HCT116 (cell line): Measurements from ENCODE around the gene PRRX1. TPM values are rescaled to one million over a fixed set of nuclear protein-coding genes. Genes with fewer than 3 reads are reported as not detected.

Experiments
- ATAC-seq: fragments of 200-7000 bp; cut with Tn5 transposase; 2 replicates; pipeline ENCODE4 v1.9.1; 2020; ENCODE audit warnings: mild to moderate bottlenecking, moderate library complexity
- BruUV-seq: library from RNA; stranded (reverse); fragments of 400-500 nt; replicated peaks from 2 replicates; lab custom pipeline; 2021; lab: Mats Ljungman, UMichigan
- CTCF ChIA-PET: fragments of 300-600 bp; sonication (Branson Sonifier 250); formaldehyde crosslinking; loops from one replicate; lab custom pipeline; 2021; ENCODE audit warnings: antibody characterized with exemption; lab: Charles Lee
- POLR2A ChIA-PET: fragments of 300-600, 350-600 bp; sonication (Branson Sonifier 250); formaldehyde crosslinking; loops from one replicate; lab custom pipeline; 2021; ENCODE audit warnings: antibody characterized with exemption; lab: Charles Lee
- RAD21 ChIA-PET, 2 experiments: fragments of 300-600 bp; sonication (Branson Sonifier 250); formaldehyde crosslinking; loops; one replicate each; lab custom pipeline; 2023; ENCODE audit warnings: low total read pairs in 2 of 2; ENCODE audit not compliant: uncharacterized antibody in 2 of 2, unreplicated experiment in 2 of 2, low non-redundant PET in 1 of 2; lab: Charles Lee
- DNase-seq: peaks from one replicate; pipeline ENCODE4 v3.0.0-alpha.2; 2010; ENCODE audit warnings: low read depth, low spot score
- H2AFZ ChIP-seq: fragments of 200-600 bp; shearing (Covaris generic), sonication (generic); 2 replicates; pipeline ENCODE4 v1.6.1; 2017; ENCODE audit warnings: low read depth, mixed run types, mixed read lengths, antibody characterized with exemption, low read length; ENCODE audit not compliant: poor library complexity, severe bottlenecking
- H3K27ac ChIP-seq: 2 replicates; pipeline ENCODE4 v1.5.1; 2012; ENCODE audit warnings: low read depth, low read length
- H3K27me3 ChIP-seq: fragments of 200-600 bp; sonication (generic); 2 replicates; pipeline ENCODE4 v1.6.1; 2016; ENCODE audit warnings: mixed run types, low read length, mixed read lengths; ENCODE audit not compliant: insufficient read depth
- H3K36me3 ChIP-seq, 2 experiments: fragments of 200-500 bp in 1 of 2; fragments of 200-600 bp in 1 of 2; sonication (Bioruptor generic) in 1 of 2; sonication (generic) in 1 of 2; 2 replicates each; pipeline versions ENCODE4 v1.5.1 to v1.6.1; 2014 to 2016; ENCODE audit warnings: low read length in 2 of 2, inconsistent platforms in 1 of 2, mixed read lengths in 1 of 2, mixed run types in 1 of 2; ENCODE audit not compliant: insufficient read depth in 2 of 2, control insufficient read depth in 1 of 2
- H3K4me1 ChIP-seq, 2 experiments: fragments of 200-600 bp in 1 of 2; sonication (generic) in 1 of 2; 2 replicates each; pipeline versions ENCODE4 v1.5.1 to v1.6.1; 2012 to 2017; ENCODE audit warnings: low read length in 2 of 2, inconsistent platforms in 1 of 2, mild to moderate bottlenecking in 1 of 2, mixed read lengths in 1 of 2, mixed run types in 1 of 2, moderate library complexity in 1 of 2; ENCODE audit not compliant: insufficient read depth in 2 of 2, control insufficient read depth in 1 of 2
- H3K4me2 ChIP-seq: fragments of 200-600 bp; sonication (generic); 2 replicates; pipeline ENCODE4 v1.6.1; 2017; ENCODE audit warnings: mixed run types, low read length, mixed read lengths
- H3K4me3 ChIP-seq, 2 experiments: fragments of 200-600 bp in 1 of 2; sonication (generic) in 1 of 2; replicated peaks in 1 of 2; 2 replicates each; pipeline ENCODE4 v1.5.1; 2011 to 2016; ENCODE audit warnings: low read length in 2 of 2, control low read depth in 1 of 2, low read depth in 1 of 2, mild to moderate bottlenecking in 1 of 2, mixed read lengths in 1 of 2, mixed run types in 1 of 2
- H3K79me2 ChIP-seq: fragments of 200-600 bp; sonication (generic); 2 replicates; pipeline ENCODE4 v1.6.1; 2017; ENCODE audit warnings: mild to moderate bottlenecking, mixed run types, low read length, moderate library complexity, mixed read lengths; ENCODE audit not compliant: insufficient read depth
- H3K9ac ChIP-seq: fragments of 200-600 bp; sonication (generic); 2 replicates; pipeline ENCODE4 v1.6.1; 2016; ENCODE audit warnings: low read length, mixed read lengths
- H3K9me2 ChIP-seq: fragments of 200-600 bp; sonication (generic), shearing (Covaris generic); 2 replicates; pipeline ENCODE4 v1.6.1; 2017; ENCODE audit warnings: mixed run types, mild to moderate bottlenecking, moderate library complexity; ENCODE audit not compliant: insufficient read depth
- H3K9me3 ChIP-seq, 2 experiments: fragments of 200-500 bp in 1 of 2; fragments of 200-600 bp in 1 of 2; sonication (Bioruptor generic) in 1 of 2; sonication (generic) in 1 of 2; 2 replicates each; pipeline ENCODE4 v1.6.1; 2014 to 2017; ENCODE audit warnings: low read length in 2 of 2, mixed read lengths in 2 of 2, inconsistent platforms in 1 of 2, low read depth in 1 of 2, mild to moderate bottlenecking in 1 of 2, mixed run types in 1 of 2, moderate library complexity in 1 of 2; ENCODE audit not compliant: control insufficient read depth in 1 of 2, insufficient read depth in 1 of 2
- H4K20me1 ChIP-seq: fragments of 200-600 bp; sonication (generic), shearing (Covaris generic); 2 replicates; pipeline ENCODE4 v1.6.1; 2017; ENCODE audit warnings: mixed run types, mild to moderate bottlenecking, moderate library complexity; ENCODE audit not compliant: insufficient read depth
- ATF3 ChIP-seq: IDR thresholded peaks from 2 replicates; pipeline ENCODE4 v1.6.1; 2012
- CTCF ChIP-seq, 3 experiments: fragments of 200-600 bp in 1 of 3; sonication (generic) in 1 of 3; IDR thresholded peaks in 2 of 3; conservative IDR thresholded peaks in 1 of 3; 2 replicates each; pipeline ENCODE4 v1.5.1; 2012 to 2017; ENCODE audit warnings: low read depth in 2 of 3, low read length in 2 of 3, antibody characterized with exemption in 1 of 3, borderline replicate concordance in 1 of 3, control low read depth in 1 of 3, mild to moderate bottlenecking in 1 of 3, mixed read lengths in 1 of 3, mixed run types in 1 of 3, moderate library complexity in 1 of 3; ENCODE audit not compliant: insufficient read depth in 1 of 3
- EGR1 ChIP-seq: IDR thresholded peaks from 2 replicates; pipeline ENCODE4 v1.6.1; 2012; ENCODE audit warnings: low read depth
- FOSL1 ChIP-seq: IDR thresholded peaks from 2 replicates; pipeline ENCODE4 v1.6.1; 2012; ENCODE audit warnings: low read depth
- MAX ChIP-seq: IDR thresholded peaks from 2 replicates; pipeline ENCODE4 v1.6.1; 2012
- POLR2A ChIP-seq: IDR thresholded peaks from 2 replicates; pipeline ENCODE4 v1.7.0; 2011; ENCODE audit warnings: borderline replicate concordance; ENCODE audit not compliant: insufficient read depth, insufficient read length; ENCODE audit errors: extremely low read depth
- POLR2AphosphoS5 ChIP-seq: IDR thresholded peaks from 2 replicates; pipeline ENCODE4 v1.6.1; 2011; ENCODE audit warnings: mild to moderate bottlenecking, low read depth, low read length, moderate library complexity
- RAD21 ChIP-seq: IDR thresholded peaks from 2 replicates; pipeline ENCODE4 v1.6.1; 2012; ENCODE audit warnings: low read depth, mild to moderate bottlenecking
- SIN3A ChIP-seq: IDR thresholded peaks from 2 replicates; pipeline ENCODE4 v1.6.1; 2012; ENCODE audit warnings: low read depth
- SP1 ChIP-seq: IDR thresholded peaks from 2 replicates; pipeline ENCODE4 v1.6.1; 2012; ENCODE audit warnings: low read depth
- ZFX ChIP-seq: fragments of 450-650 bp; IDR thresholded peaks from 2 replicates; pipeline ENCODE4 v1.6.1; 2017
- ZNF274 ChIP-seq: fragments of 200-500 bp; sonication (Bioruptor generic); IDR thresholded peaks from 2 replicates; pipeline ENCODE4 v1.6.1; 2014; ENCODE audit warnings: mild to moderate bottlenecking, low read depth, low read length, inconsistent platforms
- intact Hi-C: fragments of 100-400 bp; cut with micrococcal nuclease; formaldehyde crosslinking; loops from 2 replicates; pipeline ENCODE4 v1.10.0; 2022
- total RNA-seq: library from RNA; stranded (reverse); gene quantifications from one replicate; pipeline ENCODE4 v1.2.1, GENCODE V29; 2021; ENCODE audit not compliant: unreplicated experiment

The PRRX1 gene
- total RNA-seq, 1 experiment from 2014 or later, result 0.37 TPM

GRCh38 chr1:170691258-170691657 lies 27.3 kb downstream of the PRRX1 start:
- CTCF ChIA-PET, result no interaction called here
- no peak overlapping the region for H2AFZ ChIP-seq
- no peaks in the 10 kb centered on the region for H3K36me3 ChIP-seq
- no peak overlapping the region for H3K9ac ChIP-seq
- no peaks in the 10 kb centered on the region for H3K27me3 ChIP-seq
- no peak for TF ChIP-seq RAD21
- no peak for TF ChIP-seq ZFX
- no peak for TF ChIP-seq SP1
- TF ChIP-seq POLR2AphosphoS5, result no peak
- TF ChIP-seq FOSL1, result no peak
- no peak for TF ChIP-seq CTCF (IDR thresholded peaks at IDR 0.05 in 2 of 3, conservative IDR thresholded peaks at IDR 0.05 in 1 of 3; ENCODE audit: borderline replicate concordance in 1 of 3, insufficient read depth in 1 of 3, low read depth in 2 of 3, low read length in 2 of 3)
- no peak for TF ChIP-seq POLR2A
- POLR2A ChIA-PET, result no interaction called here
- H3K9me3 ChIP-seq, result no peaks in the 10 kb centered on the region
- H3K4me1 ChIP-seq, result no peaks in the 10 kb centered on the region
- no peaks in the 10 kb centered on the region for H4K20me1 ChIP-seq
- no peak for ATAC-seq
- no peak overlapping the region for H3K27ac ChIP-seq
- intact Hi-C loops, result loop anchor here (5.0 kb wide), 1 partner anchor 764 kb away; no protein-coding TSS in a partner anchor
- no peaks in the 10 kb centered on the region for H3K9me2 ChIP-seq
- no TSS peak for BruUV-seq
- no peaks in the 10 kb centered on the region for H3K79me2 ChIP-seq
- RAD21 ChIA-PET, result interaction anchor here in 1 of 2 experiments (2.0 kb wide), 1 partner anchor 74 kb away, joined by 4 read pairs; no protein-coding TSS in a partner anchor
- H3K4me2 ChIP-seq, result no peak overlapping the region
- H3K4me3 ChIP-seq, result no peak overlapping the region
- DNase-seq, result no peak

GRCh38 chr1:170692866-170693575 lies 29.1 kb downstream of the PRRX1 start:
- RAD21 ChIA-PET, result no interaction called here
- Histone ChIP-seq H3K9me3 (no peaks in the 10 kb centered on the region), H3K36me3 (no peaks in the 10 kb centered on the region), H3K79me2 (no peaks in the 10 kb centered on the region), H3K4me2 (no peak overlapping the region), H3K27ac (no peak overlapping the region), H3K27me3 (no peaks in the 10 kb centered on the region), H3K9me2 (no peaks in the 10 kb centered on the region), H3K4me1 (no peaks in the 10 kb centered on the region), H3K9ac (no peak overlapping the region), H4K20me1 (no peaks in the 10 kb centered on the region), H3K4me3 (no peak overlapping the region), H2AFZ (no peak overlapping the region)
- POLR2A ChIA-PET, result no interaction called here
- no TSS peak for BruUV-seq
- intact Hi-C loops, result loop anchor here (5.0 kb wide), 1 partner anchor 766 kb away; no protein-coding TSS in a partner anchor
- no peak for ATAC-seq
- DNase-seq, result no peak
- CTCF ChIA-PET, result no interaction called here
- TF ChIP-seq EGR1, result no peak
- TF ChIP-seq ZNF274, result no peak
- no peak for TF ChIP-seq CTCF (IDR thresholded peaks at IDR 0.05 in 2 of 3, conservative IDR thresholded peaks at IDR 0.05 in 1 of 3; ENCODE audit: borderline replicate concordance in 1 of 3, insufficient read depth in 1 of 3, low read depth in 2 of 3, low read length in 2 of 3)
- no peak for TF ChIP-seq POLR2A
- TF ChIP-seq SIN3A, result no peak
- no peak for TF ChIP-seq MAX
- TF ChIP-seq RAD21, result no peak
- TF ChIP-seq ATF3, result no peak
